Keratinocyte (primary cell): ENCODE data around the gene PCNX1.

Experiments
- EZH2 ChIP-seq: IDR thresholded peaks from one replicate; pipeline ENCODE4 v1.6.1; 2012; ENCODE audit warnings: inconsistent platforms, mild to moderate bottlenecking, low read length, moderate library complexity
- TF ChIP-seq, protein P1 (sequence below), 3 experiments: IDR thresholded peaks in 1 of 3; conservative IDR thresholded peaks in 1 of 3; optimal IDR thresholded peaks in 1 of 3; 2 replicates in 2 of 3; 3 replicates in 1 of 3; pipeline versions ENCODE3 to v1.5.1; 2011; ENCODE audit warnings: low read length in 3 of 3, mild to moderate bottlenecking in 3 of 3, moderate library complexity in 2 of 3, control low read depth in 1 of 3, inconsistent platforms in 1 of 3; ENCODE audit not compliant: insufficient read depth in 2 of 3; ENCODE audit errors: extremely low read depth in 1 of 3

DNA sequence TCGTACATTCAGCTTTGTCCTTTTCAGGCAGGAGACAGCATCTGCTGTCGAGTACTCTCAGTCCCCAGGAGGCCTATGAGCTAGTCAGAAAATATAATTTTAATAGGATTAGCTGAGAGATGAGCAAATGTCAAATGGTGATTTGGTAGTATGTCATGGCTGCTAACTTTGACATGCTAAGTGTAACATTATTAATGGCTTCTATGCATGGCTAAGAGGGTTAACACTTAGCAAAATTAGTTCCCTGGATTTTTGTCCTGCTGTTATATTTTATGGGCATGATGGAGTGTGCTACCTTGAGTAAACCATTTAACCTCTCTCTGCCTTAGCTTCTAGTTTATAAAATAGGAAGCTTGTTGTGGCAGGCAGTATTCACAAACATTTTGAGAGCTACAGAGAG lies 2.9 kb upstream of the PCNX1 start:
- TF ChIP-seq, protein P1, sequence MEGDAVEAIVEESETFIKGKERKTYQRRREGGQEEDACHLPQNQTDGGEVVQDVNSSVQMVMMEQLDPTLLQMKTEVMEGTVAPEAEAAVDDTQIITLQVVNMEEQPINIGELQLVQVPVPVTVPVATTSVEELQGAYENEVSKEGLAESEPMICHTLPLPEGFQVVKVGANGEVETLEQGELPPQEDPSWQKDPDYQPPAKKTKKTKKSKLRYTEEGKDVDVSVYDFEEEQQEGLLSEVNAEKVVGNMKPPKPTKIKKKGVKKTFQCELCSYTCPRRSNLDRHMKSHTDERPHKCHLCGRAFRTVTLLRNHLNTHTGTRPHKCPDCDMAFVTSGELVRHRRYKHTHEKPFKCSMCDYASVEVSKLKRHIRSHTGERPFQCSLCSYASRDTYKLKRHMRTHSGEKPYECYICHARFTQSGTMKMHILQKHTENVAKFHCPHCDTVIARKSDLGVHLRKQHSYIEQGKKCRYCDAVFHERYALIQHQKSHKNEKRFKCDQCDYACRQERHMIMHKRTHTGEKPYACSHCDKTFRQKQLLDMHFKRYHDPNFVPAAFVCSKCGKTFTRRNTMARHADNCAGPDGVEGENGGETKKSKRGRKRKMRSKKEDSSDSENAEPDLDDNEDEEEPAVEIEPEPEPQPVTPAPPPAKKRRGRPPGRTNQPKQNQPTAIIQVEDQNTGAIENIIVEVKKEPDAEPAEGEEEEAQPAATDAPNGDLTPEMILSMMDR (optimal IDR thresholded peaks at IDR 0.05 in 1 of 3, IDR thresholded peaks at IDR 0.05 in 1 of 3, conservative IDR thresholded peaks at IDR 0.05 in 1 of 3; ENCODE audit: extremely low read depth in 1 of 3, insufficient read depth in 2 of 3, low read length in 3 of 3): no peak
- TF ChIP-seq EZH2: no peak
